HG02840 (cell line): ENCODE data around the gene DPYSL5.

Experiments
- ATAC-seq: cut with Tn5 transposase; IDR thresholded peaks from one replicate; pipeline ENCODE4 v1.9.1; 2021; ENCODE audit warnings: mild to moderate bottlenecking, moderate library complexity, moderate number of reproducible peaks; ENCODE audit not compliant: unreplicated experiment, low FRiP score

DPYSL5 gene

GRCh38 chr2:26982102-26982742, 134.3 kb downstream of the DPYSL5 start:
- no peak for ATAC-seq

- no peak for ATAC-seq
These were observed 135.8 kb downstream of the DPYSL5 start for GRCh38 chr2:26983746-26984145.

GRCh38 chr2:26985807-26986206, 137.9 kb downstream of the DPYSL5 start:
- no peak for ATAC-seq

- ATAC-seq, result no peak
These were observed 138.6 kb downstream of the DPYSL5 start for GRCh38 chr2:26986576-26986975.

GRCh38 chr2:26988058-26988860, 140.3 kb downstream of the DPYSL5 start:
- no peak for ATAC-seq

GRCh38 chr2:26989156-26989555, 141.2 kb downstream of the DPYSL5 start:
- ATAC-seq, result no peak

GRCh38 chr2:26991717-26992116, 143.8 kb downstream of the DPYSL5 start:
- ATAC-seq, result no peak

GRCh38 chr2:26993768-26994167, 145.8 kb downstream of the DPYSL5 start:
- ATAC-seq, result no peak

GRCh38 chr2:26994983-26995382, 147.1 kb downstream of the DPYSL5 start:
- no peak for ATAC-seq

- no peak for ATAC-seq
These were observed 149.5 kb downstream of the DPYSL5 start for GRCh38 chr2:26997394-26997793.

GRCh38 chr2:26998323-26998722, 150.4 kb downstream of the DPYSL5 start:
- no peak for ATAC-seq
